Measurements from ENCODE around the gene PLA2G15. TPM values are rescaled to one million over a fixed set of nuclear protein-coding genes. Genes with fewer than 3 reads are reported as not detected.

PLA2G15 gene
- total and polyA plus RNA-seq, 2 of the 13 experiments (the other 11 are each of a cell fraction or from before 2014, with no cell fraction given): 14.4 to 23.7 TPM

DNA sequence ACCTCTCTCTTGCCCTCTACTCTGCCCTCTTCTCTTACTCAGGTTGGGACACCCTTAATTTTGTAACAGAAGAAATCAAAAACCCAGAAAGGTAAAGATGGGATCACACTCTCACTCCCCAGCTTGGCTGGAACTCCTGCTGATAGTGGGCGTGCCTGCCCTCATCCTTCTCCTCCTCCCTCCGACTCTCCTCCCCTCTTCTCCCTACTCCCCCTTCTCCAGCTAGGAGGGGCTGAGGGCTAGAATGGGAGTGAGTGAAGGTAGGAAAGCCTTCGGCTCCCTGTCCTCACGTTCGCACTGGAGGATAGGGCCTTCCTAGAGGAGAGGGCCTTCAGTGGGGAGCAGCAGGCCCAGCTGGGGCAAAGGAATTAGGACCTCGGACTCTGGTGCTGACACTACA lies 45.3 kb downstream of the PLA2G15 start:
- POLR2A ChIA-PET: interaction anchor here (0.5 kb wide), 1 partner anchor 78 kb away, joined by 4 read pairs; no protein-coding TSS in a partner anchor
- TF ChIP-seq IKZF1 (IDR thresholded peaks at IDR 0.05) (no peak), CC2D1A (CRISPR knock-in tag; IDR thresholded peaks at IDR 0.05) (no peak), NR1H2 (CRISPR knock-in tag; IDR thresholded peaks at IDR 0.05; ENCODE audit: borderline replicate concordance, low read depth) (no peak), ZSCAN12 (CRISPR knock-in tag; IDR thresholded peaks at IDR 0.05) (no peak)
- TF ChIP-seq, protein P1, sequence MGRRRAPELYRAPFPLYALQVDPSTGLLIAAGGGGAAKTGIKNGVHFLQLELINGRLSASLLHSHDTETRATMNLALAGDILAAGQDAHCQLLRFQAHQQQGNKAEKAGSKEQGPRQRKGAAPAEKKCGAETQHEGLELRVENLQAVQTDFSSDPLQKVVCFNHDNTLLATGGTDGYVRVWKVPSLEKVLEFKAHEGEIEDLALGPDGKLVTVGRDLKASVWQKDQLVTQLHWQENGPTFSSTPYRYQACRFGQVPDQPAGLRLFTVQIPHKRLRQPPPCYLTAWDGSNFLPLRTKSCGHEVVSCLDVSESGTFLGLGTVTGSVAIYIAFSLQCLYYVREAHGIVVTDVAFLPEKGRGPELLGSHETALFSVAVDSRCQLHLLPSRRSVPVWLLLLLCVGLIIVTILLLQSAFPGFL (CRISPR knock-in tag; IDR thresholded peaks at IDR 0.05): no peak
- peaks cover 17% of the 10 kb centered on the region for H3K79me2 ChIP-seq (ENCODE audit: insufficient read depth, low read length)
- WGBS (ENCODE audit: low lambda C conversion rate): 93% methylated on average over 6 of the region's 6 CpGs
- H4K20me1 ChIP-seq (ENCODE audit: insufficient read depth, low read length): no peaks in the 10 kb centered on the region
- DNase-seq (ENCODE audit: low spot score) (no peak), ATAC-seq (no peak), FAIRE-seq (no peak)
- BruUV-seq (replicated peaks): no TSS peak
- no peak overlapping the region for H3K9ac ChIP-seq (ENCODE audit: insufficient read depth, low read depth, low read length)
- no peak overlapping the region for H2AFZ ChIP-seq (ENCODE audit: low read length)
- H3K9me3 ChIP-seq (ENCODE audit: low read length): no peaks in the 10 kb centered on the region
- in situ Hi-C loops (cut with HindIII; ENCODE audit: extremely low pct_ligation_motif_present, low pct_unique_long_range_greater_than_20kb) (no loop called here), intact Hi-C loops (cut with micrococcal nuclease; ENCODE audit: unreplicated experiment) (no loop called here)
- H3K27me3 ChIP-seq (ENCODE audit: control insufficient read depth in 1 of 2, insufficient read depth in 2 of 2, low read length in 2 of 2): no peaks in the 10 kb centered on the region
- H3K27ac ChIP-seq (ENCODE audit: extremely low read length, insufficient read depth, low read length): no peak overlapping the region
- peaks cover 12% of the 10 kb centered on the region for H3K4me1 ChIP-seq (ENCODE audit: insufficient read depth, low read length)
- no peak overlapping the region for H3K4me3 ChIP-seq (replicated peaks in 1 of 3; ENCODE audit: insufficient read depth in 1 of 3, low read depth in 2 of 3, low read length in 3 of 3)
- CTCF ChIA-PET (ENCODE audit: low intra/inter-chr PET ratio, low total read pairs): no interaction called here
- peaks cover 53 to 87% of the 10 kb centered on the region in 2 experiments for H3K36me3 ChIP-seq (replicated peaks in 1 of 2; ENCODE audit: control insufficient read depth in 1 of 2, insufficient read depth in 2 of 2, low read length in 2 of 2)
- no peak overlapping the region for H3K4me2 ChIP-seq (ENCODE audit: low read depth, low read length)

GRCh38 chr16:68291227-68291626 lies 46.1 kb downstream of the PLA2G15 start:
- no peak overlapping the region for H3K4me2 ChIP-seq (ENCODE audit: low read depth, low read length)
- H4K20me1 ChIP-seq (ENCODE audit: insufficient read depth, low read length): no peaks in the 10 kb centered on the region
- ChIA-PET CTCF (ENCODE audit: low intra/inter-chr PET ratio, low total read pairs) (no interaction called here), POLR2A (interaction anchor here (1.0 kb wide), 1 partner anchor 20 kb away, joined by 3 read pairs; the partner anchor contains the start of genes PRMT7 and SLC7A6OS)
- H3K9me3 ChIP-seq (ENCODE audit: low read length): no peaks in the 10 kb centered on the region
- no peak for ATAC-seq
- FAIRE-seq: no peak
- peaks cover 4% of the 10 kb centered on the region for H3K4me1 ChIP-seq (ENCODE audit: insufficient read depth, low read length)
- peaks cover 12% of the 10 kb centered on the region for H3K79me2 ChIP-seq (ENCODE audit: insufficient read depth, low read length)
- H3K27me3 ChIP-seq (ENCODE audit: control insufficient read depth in 1 of 2, insufficient read depth in 2 of 2, low read length in 2 of 2): no peaks in the 10 kb centered on the region
- no peak for DNase-seq (ENCODE audit: low spot score)
- in situ Hi-C loops (cut with HindIII; ENCODE audit: extremely low pct_ligation_motif_present, low pct_unique_long_range_greater_than_20kb): no loop called here
- no peak overlapping the region for H3K4me3 ChIP-seq (replicated peaks in 1 of 3; ENCODE audit: insufficient read depth in 1 of 3, low read depth in 2 of 3, low read length in 3 of 3)
- no peak overlapping the region for H3K27ac ChIP-seq (ENCODE audit: extremely low read length, insufficient read depth, low read length)
- BruUV-seq (replicated peaks): no TSS peak
- H3K36me3 ChIP-seq (replicated peaks in 1 of 2; ENCODE audit: control insufficient read depth in 1 of 2, insufficient read depth in 2 of 2, low read length in 2 of 2): peaks cover 60 to 90% of the 10 kb centered on the region in 2 experiments
- no peak overlapping the region for H2AFZ ChIP-seq (ENCODE audit: low read length)
- no peak for TF ChIP-seq ZNF234 (CRISPR knock-in tag; conservative IDR thresholded peaks at IDR 0.05)
- no peak overlapping the region for H3K9ac ChIP-seq (ENCODE audit: insufficient read depth, low read depth, low read length)
- intact Hi-C loops (cut with micrococcal nuclease; ENCODE audit: unreplicated experiment): no loop called here
- WGBS (ENCODE audit: low lambda C conversion rate): 88% methylated on average over 3 of the region's 4 CpGs

All from HepG2 (cell line).